ENCODE data around the gene PCDH9.

PCDH9 gene

GRCh38 chr13:66965181-66965580 lies 265.0 kb downstream of the PCDH9 start:
- no peak for DNase-seq

DNA sequence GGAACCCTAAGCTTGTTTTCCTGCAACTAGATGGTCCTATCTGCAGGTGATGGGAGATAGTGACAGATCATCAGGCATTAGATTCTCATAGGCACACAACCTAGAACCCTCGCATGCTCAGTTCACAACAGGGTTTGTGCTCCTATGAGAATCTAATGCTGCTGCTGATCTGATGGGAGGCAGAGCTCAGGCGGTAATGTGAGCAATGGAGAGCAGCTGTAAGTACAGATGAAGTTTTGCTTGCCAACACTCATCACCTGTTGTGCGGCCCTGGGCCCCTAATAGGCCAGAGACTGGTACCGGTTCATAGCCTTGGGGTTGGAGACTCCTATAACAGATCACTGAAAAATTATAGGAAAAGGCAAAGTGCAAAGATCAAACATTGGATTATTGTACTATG lies 267.2 kb downstream of the PCDH9 start:
- no peak for DNase-seq

DNA sequence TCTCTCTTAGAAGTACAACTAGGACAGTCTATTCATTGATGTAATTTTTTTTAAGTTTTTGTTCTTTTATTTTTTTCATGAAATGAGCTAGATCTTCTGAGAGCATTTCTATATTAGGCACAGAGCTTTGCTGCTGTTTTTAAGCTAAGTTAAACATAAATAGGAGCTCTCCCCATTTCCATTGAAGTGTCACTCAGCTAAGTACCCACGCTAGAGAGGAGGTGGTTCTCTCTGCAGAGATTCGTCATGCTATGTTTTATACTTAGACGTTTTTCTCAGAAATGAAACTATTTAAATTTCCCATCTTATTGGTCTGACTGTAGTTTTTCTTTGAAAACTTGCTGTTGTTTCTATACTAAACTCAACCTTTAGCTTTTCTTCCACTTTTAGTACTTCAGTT lies 271.5 kb downstream of the PCDH9 start:
- no peak for DNase-seq

DNA sequence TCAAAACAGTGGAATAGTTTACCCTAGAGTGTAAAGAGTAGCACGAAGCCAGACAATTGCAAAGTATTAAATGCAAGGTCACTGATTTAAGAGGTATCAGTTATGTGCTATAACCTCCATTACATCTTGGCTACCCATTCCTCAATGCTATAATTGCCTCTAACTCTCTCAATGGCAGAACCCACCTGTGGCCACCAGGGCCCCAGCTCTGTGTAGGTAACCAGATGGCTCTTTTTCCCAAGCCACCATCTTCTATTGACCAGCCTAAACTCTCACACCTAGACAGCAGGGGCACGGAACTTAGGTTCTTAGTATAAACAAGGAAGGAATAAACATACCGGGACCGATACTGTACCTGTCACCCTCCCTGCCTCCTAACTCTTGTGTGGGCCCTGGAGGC lies 277.6 kb downstream of the PCDH9 start:
- no peak for DNase-seq

- no peak for DNase-seq
Measured at GRCh38 chr13:66951426-66951825, 278.7 kb downstream of the PCDH9 start.

GRCh38 chr13:66950666-66951065 lies 279.5 kb downstream of the PCDH9 start:
- no peak for DNase-seq

DNA sequence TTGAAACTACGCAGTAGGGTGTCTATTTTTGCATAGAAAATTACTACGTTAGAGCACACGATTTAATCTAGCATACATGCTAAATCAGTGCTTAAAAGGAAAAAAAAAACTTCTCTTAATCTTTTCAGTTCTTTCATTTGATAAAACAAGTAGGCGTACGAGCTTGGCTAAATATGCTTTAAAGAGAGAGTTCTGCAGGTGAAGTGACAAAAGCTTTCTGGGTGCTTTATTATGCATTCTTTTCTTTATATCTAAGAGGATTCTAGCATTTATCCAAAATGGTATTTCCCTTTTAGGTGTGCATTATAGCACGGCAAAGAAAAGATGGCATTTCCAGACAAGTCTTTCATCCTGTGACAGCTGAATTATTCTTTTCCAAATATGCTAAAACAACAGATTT lies 281.2 kb downstream of the PCDH9 start:
- DNase-seq, result no peak

DNA sequence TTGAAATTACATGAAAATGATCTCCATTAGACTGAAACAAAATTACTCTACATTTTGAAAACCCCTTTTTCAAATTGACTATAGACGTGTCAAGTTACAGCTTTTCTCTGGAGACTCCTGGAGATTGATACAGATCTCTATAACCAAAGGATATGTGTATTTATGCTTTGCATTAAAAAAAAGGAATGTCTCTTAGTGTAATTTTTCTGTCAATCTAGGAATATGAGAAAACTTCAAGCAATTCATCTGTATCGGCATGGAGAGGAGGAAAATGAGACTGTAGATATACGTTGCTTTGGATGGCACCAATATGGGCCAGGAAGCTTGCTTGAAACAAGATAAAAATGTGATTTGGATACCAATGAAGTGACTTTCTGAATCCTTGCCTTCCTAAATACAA lies 286.6 kb downstream of the PCDH9 start:
- no peak for DNase-seq

- no peak for DNase-seq
Measured at GRCh38 chr13:66940113-66940512, 290.0 kb downstream of the PCDH9 start.

DNA sequence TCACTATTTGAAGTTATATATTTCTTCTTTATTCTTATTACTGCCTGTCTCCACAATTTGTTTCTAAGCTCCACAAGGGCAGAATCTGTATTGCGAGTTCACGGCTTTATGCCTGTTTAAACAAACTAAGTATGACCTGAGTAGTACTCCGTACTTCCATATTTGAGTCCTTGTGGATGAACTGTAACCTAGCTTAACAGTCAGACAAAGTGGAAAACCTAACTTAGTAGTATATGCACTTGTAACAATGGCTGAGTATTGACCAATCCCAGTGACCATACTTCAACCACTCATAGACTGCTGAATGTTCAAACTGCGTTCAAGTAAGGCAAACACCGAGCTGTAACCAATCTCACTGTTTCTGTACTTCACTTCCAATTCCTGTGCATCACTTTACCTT lies 292.7 kb downstream of the PCDH9 start:
- no peak for DNase-seq

GRCh38 chr13:66933994-66934393 lies 296.1 kb downstream of the PCDH9 start:
- no peak for DNase-seq

DNA sequence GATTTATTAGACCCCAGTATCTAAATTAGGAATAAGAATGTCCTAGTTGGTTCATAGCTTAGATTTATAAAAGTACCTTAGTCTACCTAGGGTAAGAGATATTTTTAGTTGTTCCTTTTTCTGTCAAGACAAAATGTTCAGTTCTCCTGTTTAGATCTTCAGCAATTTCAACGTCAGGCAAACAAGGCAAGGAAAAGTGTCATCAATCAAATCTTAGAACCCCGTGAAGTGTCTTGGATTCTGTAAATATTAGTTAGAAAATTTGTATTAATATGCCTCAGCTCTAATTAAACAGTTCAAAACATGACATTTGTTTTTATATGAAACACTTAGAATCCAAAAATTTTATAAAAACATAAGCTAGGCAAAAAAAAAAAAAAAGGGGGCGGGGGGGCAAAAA lies 296.6 kb downstream of the PCDH9 start:
- no peak for DNase-seq

DNA sequence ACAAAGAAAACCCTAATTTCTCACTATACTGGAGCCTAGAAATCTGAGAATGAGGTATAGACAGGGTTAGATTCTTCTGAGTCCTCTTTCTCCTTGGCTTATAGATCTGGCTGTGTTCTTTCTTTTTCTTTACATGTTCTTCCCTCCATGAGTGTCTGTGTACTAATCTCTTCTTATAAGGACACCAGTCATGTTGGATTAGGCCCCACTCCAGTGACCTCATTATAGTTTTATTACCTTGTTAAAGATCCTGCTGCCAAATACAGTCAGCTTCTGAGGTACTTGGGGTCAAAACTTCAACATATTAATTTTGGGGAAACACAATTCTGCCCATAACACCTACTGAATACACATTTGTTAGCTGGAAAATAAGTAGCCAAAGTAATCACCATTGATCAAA lies 302.6 kb downstream of the PCDH9 start:
- DNase-seq, result no peak

DNA sequence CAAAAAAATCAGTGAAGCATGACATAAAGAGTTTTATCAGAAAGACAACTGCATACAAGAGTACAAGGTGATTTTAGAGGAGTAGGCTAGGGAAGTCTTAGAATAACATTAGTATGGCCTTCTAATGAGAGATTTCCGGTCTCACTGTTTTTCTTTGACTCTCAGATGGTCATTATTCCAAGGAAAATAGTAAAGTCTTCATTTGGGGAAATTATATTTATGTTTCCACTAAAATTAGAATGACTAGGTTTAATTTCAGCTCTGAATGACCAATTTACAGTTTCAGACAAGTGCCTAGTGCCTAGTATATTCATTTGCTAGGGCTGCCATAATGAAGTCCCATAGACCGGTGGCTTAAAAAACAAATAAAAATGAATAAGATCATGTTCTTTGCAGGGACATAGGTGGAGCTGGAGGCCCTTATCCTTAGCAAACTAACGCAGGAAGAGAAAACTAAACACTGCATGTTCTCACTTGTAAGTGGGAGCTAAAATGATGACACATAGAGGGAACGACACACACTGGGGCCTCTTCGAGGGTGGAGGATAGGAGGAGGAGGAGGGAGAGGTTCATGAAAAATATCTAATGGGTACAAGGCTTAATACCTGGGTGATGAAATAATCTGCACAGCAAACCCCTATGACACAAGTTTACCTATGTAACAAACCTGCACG lies 303.1 kb downstream of the PCDH9 start:
- DNase-seq, result no peak

GRCh38 chr13:66926200-66926850 lies 303.8 kb downstream of the PCDH9 start:
- no peak for DNase-seq

DNA sequence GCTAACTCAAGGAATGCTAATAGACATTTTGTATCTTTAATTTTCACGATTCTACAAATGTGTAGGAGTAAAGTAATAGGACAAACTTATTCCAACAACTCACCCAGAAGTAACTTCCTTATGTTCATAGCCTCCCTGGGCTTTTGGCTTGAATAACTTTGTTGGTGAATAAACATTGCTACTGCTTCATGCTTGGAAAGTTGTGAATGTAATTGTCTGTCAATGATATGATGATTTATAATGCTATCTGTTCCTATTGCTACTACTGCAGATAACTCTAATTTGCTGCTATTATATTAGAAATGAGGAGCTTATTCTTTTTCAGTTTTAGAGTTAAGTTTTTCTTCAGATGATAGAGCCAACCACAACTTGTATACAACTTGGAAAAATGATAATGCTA lies 307.7 kb downstream of the PCDH9 start:
- DNase-seq, result no peak

- no peak for DNase-seq
Measured at GRCh38 chr13:66921437-66921836, 308.7 kb downstream of the PCDH9 start.

DNA sequence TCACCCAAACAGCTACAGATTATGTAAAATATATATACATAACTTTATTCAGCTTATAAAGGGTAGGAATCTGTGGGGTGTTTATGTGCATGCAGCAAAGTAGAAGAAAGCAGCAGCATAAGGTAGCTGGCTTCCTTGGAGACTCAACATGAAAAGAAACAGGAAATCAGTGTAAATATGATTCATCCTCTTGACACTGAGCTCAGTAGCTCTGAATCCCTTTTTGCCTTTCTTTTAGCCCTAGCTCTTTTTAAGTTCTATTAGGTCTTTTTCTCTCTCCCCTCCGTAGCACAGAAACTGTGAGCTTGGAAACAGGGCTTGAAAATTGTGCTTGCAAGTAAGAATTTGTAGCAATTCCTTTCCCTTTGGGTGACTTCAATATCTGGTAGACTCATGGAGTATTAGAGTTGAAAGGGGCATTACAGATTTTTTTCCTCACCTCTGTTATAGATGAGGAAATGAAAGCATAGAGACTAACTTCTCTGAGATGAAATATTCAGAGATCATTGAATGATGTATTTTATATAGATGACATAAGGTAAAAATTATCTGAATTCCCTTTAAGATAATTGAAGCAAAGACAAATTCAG lies 314.4 kb downstream of the PCDH9 start:
- no peak for DNase-seq

- DNase-seq, result no peak
Measured at GRCh38 chr13:66914155-66914554, 316.0 kb downstream of the PCDH9 start.

GRCh38 chr13:66911411-66911939 lies 318.7 kb downstream of the PCDH9 start:
- DNase-seq, result no peak

DNA sequence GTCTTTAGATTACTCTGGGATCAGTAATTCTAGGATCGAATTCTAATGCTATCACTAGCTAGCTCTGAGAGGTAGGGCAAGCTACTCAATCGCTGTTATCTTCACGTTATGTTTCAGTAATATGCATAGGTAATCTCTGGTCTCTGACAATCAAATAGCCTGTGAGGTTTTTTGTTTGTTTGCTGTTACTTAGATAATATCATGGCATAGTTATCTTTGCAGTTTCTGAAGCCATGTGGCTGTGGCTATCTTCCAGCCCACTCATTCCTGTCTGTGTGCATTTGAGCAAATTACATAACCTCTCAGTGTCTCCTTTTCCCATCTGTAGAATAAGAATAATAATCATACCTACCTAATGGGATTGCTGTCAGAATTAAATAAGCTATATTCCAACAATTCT lies 330.2 kb downstream of the PCDH9 start:
- no peak for DNase-seq

- no peak for DNase-seq
Measured at GRCh38 chr13:66896933-66897332, 333.2 kb downstream of the PCDH9 start.

GRCh38 chr13:66895780-66896179 lies 334.4 kb downstream of the PCDH9 start:
- no peak for DNase-seq

- DNase-seq, result no peak
Measured at GRCh38 chr13:66895320-66895719, 334.8 kb downstream of the PCDH9 start.

Measured in activated effector memory CD4-positive, alpha-beta T cell treated with anti-CD3 and anti-CD28 coated beads, Interleukin-2, amount 50 U/mL, for 16 hours (primary cell).